ENCODE measurements around the gene SLC25A29.

DNA sequence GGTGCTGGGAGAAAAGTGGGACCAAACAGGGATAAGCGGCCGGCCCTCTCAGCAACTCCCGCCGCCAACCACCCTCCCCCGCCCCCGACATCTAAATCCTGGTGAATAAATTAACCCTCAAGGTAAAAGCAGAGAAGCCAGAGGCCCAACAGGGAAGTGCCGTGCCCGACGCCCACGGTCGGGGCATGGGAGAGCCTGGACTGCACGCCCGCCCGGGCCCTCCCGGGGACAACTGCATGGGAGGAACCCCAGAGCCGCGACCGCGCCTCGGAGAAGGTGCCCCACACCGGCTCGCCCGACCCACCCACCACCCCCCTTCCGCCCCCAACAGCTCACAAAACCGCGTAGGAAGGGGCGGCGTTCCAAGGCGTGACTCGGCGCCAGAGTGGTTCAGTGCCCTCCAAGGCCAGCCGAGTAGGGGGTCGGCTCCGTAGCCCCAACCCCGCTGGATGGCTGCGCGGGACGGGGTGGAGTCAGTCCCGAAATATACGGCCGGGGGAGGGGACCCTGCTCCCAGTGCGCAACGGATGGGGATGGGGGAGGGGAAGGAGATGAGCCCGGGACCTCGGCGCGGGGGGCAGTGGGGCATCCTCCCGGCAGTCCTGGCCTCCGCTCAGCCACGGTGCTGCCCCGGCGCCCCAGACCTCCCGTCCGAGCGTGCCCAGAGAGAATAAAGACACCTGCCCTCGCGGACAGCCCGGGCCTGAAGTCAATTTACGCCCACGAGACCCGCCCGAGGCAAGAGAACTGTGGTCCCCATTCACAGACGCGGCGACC lies 732 bp downstream of the SLC25A29 start:
- TF ChIP-seq EP300 (IDR thresholded peaks at IDR 0.05): no peak
- TF ChIP-seq, protein P1, sequence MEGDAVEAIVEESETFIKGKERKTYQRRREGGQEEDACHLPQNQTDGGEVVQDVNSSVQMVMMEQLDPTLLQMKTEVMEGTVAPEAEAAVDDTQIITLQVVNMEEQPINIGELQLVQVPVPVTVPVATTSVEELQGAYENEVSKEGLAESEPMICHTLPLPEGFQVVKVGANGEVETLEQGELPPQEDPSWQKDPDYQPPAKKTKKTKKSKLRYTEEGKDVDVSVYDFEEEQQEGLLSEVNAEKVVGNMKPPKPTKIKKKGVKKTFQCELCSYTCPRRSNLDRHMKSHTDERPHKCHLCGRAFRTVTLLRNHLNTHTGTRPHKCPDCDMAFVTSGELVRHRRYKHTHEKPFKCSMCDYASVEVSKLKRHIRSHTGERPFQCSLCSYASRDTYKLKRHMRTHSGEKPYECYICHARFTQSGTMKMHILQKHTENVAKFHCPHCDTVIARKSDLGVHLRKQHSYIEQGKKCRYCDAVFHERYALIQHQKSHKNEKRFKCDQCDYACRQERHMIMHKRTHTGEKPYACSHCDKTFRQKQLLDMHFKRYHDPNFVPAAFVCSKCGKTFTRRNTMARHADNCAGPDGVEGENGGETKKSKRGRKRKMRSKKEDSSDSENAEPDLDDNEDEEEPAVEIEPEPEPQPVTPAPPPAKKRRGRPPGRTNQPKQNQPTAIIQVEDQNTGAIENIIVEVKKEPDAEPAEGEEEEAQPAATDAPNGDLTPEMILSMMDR (IDR thresholded peaks at IDR 0.05): no peak

Measured in sigmoid colon (tissue), 4 donors.